Endometrial microvascular endothelial cells (primary cell): ENCODE results near the gene ELN. TPM values are rescaled to one million over a fixed set of nuclear protein-coding genes. Genes with fewer than 3 reads are reported as not detected.

ENCODE experiments used
- in situ Hi-C: cut with HindIII; loops from 2 replicates; pipeline ENCODE4 v1.10.0; 2017; ENCODE audit warnings: low sequenced_read_pairs, low pct_unique_long_range_greater_than_20kb; ENCODE audit errors: inconsistent ontology term
- total RNA-seq: library from RNA; depleted of rRNA; stranded (reverse); fragments of >200 nt; gene quantifications from one replicate; pipeline ENCODE4 v1.2.3, GENCODE V29; 2015; ENCODE audit errors: inconsistent ontology term

The ELN gene
- total RNA-seq, 1 donor from 2014 or later: not detected

DNA sequence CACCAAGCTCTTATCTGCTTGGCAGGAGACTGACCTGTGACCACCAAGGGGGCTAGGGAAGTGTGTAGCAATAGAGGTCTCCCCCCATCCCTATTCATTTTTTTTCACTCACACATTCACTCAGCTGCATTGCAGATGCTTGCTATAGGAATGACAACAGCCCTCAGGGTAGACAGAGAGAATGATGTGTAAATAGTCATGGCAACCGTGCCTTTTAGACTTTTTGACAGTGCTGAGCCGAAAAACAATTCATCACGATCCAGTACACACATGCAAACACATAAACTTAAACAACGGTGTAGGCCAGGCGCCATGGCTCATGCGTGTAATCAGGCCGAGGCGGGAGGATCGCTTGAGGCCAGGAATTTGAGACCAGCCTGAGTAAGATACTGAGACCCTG, 7.6 kb upstream of the ELN start:
- in situ Hi-C loops: no loop called here

DNA sequence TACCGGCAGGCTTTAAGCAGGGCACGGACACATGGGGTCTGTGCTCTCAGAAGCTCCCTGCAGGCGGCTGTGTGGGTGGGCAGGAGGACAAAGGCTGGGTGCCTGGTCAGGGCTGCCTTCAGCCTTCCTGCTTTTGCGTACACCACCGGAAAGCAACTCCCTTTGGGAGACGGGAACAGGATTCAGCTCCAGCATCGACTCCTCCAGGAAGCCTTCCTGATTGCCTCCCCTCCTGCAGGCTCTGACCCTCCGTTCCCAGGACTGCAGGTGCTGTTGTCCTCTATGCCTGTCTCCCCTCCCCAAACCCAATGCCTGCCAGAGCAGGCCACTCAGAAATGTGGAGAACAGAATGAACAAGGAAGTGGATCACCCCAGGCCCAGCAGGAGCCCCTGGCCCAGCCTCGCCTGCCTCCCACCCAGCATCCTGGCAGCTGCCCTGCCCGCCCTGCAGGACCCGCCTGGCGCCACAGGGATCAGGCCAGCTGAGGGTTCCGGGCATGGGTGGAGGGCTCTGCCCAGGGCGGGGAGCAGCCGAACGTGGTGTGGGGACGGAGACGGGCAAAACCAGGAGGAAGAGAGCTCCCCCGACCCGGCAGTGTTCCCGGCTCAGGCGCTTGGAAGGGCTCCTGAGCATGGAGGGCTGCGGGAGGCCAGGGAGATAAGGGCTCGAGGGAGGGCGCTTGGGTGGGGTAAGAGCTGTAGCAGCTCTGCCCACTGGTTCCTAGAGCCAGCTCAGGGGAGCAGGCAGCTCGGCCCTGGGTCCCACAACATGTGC, 6.2 kb upstream of the ELN start:
- in situ Hi-C loops: no loop called here

DNA sequence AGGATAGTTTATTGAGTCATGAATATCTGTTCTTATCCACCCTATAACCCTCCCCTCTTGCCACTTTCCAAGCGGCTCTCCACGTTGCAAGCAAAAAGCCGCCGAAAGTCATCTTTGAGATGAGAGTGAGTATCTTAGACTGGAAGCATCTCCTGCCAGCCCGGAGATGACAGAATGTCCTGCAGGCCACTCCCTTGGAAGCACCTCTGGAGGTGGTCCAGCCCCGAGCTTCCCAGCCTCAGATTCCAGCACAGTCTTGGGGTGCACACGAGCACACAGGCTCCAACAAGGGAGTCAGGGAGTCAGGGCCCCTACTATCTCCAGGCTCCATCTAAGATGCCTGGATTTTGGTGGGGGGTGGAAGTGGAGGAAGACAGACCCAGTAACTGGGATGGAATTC, 5.5 kb upstream of the ELN start:
- in situ Hi-C loops: no loop called here

DNA sequence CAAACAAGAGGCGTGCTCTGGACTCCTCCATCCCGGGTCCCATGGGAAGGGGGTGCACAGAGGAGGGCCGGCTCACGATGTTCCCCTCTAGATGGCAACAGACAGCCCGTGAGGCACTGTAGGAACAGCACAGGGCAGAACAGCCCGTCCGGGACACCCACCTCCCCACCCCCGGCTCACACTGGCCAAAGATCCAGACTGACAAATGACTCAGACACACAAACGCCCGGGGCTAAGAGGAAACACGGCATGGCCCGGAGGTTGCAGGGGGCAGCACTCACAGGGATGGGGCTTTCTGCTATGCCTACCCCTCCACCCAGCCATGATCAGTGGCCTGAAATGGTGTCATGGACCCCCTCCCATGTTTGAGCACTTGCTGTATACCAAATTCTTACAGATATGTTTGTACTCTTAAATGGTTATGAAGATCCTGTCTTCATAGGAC, 4.9 kb upstream of the ELN start:
- in situ Hi-C loops: no loop called here

DNA sequence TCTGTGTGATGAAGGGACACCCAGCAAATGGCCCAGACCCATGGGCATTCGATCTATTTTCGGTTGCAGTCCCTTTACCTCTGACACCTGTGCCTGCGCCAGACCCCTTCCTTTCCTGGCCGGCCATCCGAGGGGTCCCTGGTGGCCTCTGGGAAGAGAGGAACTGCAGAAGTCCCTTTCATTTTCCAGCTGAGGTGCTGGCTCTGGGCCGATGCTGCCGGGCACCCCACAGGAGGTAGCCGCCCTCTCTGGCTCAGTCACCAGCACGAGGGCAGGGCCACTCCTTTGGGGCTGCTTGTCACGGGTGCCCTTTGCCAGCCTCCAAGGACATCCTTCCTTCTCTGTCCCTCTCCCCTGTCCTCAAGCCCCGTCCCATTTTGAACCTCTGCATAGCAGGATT, 4.2 kb upstream of the ELN start:
- in situ Hi-C loops: no loop called here

DNA sequence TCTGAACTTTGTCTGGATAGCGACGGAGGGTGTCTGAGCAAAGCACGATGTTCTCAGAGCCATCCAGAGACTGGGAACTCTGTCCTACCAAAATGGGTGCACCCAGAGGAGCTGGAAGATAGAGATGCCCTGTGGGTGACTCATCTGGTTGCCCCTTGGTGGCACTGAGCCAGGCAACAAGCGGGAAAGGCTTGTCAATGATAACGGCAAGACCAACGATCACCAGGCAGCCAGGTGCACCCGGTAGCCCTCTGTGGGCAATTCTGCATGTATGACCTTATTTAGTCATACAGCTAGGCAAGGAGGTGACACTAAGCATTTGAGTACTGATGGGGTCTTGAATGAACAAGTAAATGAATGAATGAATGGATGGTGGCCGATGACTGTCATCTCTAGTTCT, 2.8 kb upstream of the ELN start:
- in situ Hi-C loops: no loop called here

DNA sequence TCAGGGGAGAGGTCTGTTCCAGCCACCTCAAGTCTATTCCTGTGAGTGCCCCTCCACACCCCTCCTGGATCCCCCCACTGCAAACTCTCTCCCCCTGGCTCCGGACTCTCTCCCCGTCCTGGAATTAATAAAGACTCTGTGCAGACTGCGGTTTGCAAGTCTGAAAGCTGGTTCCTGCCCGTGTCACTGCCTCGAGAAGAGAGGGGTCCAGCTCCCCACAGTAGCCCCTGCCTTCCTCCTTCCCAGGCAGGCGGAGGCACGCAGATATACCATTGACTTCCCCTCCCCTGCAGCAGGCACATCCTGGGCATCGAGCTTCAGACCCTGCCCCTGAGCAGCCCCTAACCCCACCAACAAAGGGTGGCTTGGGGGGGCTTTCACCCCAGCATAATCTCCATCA, 2.2 kb upstream of the ELN start:
- in situ Hi-C loops: no loop called here

DNA sequence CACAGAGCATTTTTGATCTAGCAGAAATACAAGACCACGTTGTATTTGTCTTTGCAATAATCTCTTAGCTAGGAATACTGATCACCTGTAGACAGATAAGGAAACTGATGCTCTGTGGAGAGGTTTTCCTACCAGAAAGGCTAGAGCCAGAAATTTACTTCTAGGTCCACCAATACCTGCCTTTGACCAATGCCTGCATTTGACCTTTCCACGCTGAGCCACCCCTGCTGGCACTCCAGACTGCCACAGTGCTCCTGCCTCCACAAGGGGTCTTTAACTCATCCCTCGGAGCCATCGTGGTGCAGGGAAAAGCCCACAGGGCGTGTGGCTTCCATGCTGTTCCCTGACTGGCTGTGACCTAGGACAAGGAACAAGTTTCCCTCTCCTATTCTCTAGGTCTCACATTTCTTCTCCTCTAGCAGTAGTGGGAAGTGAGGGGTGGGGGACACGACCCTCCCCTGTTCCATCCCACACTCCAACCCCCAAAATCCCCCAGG, 1.5 kb upstream of the ELN start:
- in situ Hi-C loops: no loop called here

DNA sequence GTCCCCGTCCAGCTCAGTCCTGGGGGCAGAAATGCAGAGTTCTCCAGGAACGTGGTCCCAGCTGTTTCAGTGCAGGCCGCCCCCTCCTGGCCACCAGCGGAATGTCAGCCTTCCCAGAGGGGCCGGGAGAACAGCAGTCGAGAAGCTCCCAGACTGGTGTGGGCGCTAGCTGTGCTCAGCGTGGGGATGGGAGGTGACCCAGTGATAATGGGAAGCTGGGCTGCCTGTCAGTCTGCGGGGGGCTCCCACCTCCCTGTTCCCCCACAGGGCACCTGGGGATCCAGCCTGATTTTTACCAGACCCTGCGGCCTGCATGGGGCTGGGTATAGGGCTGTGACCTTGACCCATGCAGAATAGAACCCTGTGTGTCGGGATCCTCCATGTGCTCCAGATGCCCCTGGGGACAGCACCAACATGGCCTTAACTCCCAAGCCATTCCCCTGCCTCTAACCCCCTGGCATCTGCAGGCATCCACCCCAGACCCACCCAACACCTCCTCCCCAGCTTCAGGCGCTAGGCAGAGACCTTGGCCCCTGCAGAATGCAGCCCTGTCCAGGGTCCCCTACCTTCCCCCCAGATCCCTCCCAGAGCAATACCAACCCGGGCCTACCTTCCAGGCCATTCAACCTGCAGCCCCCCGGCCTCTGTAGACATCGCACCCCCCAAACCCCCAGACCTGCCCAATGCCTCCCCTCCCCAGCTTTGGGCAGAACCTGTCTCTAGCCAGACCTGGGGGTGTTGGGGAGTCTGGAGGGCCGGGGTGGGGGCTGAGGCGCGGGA, 880 bp upstream of the ELN start:
- in situ Hi-C loops: no loop called here

DNA sequence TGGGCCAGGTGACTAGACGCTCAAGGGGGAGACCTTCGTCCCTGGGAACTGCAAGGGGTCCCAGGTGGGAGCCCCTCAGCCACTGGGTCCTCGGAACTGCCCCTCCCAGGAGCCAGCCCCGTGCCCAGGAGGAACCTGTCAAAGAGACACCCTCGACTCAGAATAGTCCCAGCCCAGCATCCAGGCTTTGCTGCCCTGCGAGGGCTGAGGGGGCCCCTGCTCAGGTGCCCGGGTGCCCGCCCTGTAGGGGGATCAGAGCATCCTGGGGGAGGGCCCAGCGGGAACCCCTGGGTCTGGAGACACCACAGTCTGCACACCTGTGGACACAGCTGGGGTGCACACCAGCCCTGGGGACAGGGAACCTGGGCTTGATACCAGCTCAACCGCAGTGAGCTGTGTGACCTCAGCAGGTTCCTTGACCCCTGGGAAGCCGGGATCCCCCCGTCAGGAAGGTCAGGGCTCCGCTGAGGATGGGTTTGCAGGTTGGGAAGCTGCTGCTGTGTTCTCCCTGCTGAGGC, 407 bp downstream of the ELN start:
- in situ Hi-C loops: no loop called here

DNA sequence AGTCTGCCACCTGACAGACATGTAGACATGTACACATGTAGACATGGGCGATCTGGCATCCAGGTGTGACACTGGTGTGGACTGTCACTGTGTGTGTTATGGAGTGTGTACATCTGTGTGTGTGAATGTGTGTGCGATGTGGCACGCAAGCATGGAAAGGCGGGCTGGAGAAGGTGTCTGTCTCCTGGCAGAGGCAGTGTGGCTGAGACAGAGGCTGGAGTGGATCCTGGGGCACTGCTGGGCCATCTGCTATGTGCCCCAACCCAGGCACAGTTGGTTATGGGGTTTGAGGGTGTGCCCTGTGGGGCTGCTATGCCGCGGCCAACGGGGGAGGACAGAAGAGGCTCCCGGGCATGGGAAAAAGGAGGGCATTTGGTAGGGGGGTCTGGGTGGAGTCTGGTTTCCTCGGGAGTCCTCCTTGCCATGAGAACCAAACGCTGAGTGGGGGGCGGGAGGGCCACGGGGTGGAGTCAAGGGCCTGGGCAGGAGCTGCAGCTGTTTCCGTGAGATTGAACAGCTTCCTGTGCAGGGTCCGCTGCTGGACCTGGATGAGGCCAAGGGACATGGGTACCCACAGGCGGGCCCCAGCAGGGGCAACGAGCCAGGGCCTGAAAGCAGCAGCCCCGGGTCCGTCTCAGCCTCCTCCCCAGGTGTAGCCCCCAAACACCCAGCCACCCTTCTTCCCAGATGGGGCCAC, 1.3 kb downstream of the ELN start:
- in situ Hi-C loops: no loop called here

DNA sequence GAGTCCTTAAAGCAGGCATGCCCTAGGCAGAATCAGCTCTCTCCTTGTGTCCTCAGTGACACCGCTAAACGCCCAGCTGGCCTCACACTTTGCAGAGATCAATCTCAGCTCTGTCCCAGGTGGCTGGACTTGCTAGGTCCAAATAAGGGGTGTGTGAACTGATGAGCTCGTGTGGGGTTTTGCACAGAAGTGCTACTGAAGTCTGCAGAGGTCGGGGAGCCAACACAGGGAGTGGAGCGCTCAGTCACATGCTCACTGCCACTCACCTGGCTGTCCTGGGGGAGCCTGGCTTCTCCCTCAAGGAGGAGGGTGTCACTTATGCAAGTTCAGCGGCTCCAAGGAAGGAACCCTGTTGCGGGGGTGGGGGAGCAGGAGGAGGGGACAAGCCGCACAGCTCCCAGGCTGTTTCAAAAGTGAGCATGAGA, 2.0 kb downstream of the ELN start:
- in situ Hi-C loops: no loop called here

DNA sequence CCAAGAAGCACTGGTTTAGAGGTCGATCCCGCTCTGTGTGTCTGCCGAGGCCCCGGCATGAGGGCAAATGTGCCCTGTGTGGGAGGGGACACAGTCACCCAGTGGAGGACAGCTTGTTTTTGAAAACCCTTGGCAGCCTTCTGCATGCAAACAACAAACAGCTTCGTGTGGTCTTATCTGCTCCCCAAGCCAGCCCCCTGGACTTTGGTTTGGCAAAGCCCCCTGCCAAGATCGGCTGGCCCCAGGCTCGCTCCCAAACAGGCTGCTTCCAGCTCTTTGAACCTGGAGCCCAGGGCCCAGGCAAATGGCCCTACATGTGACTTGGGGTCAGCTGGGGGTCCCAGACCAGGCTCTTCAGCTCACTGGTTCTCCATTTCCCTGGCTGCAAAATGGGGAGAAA, 2.9 kb downstream of the ELN start:
- in situ Hi-C loops: no loop called here

DNA sequence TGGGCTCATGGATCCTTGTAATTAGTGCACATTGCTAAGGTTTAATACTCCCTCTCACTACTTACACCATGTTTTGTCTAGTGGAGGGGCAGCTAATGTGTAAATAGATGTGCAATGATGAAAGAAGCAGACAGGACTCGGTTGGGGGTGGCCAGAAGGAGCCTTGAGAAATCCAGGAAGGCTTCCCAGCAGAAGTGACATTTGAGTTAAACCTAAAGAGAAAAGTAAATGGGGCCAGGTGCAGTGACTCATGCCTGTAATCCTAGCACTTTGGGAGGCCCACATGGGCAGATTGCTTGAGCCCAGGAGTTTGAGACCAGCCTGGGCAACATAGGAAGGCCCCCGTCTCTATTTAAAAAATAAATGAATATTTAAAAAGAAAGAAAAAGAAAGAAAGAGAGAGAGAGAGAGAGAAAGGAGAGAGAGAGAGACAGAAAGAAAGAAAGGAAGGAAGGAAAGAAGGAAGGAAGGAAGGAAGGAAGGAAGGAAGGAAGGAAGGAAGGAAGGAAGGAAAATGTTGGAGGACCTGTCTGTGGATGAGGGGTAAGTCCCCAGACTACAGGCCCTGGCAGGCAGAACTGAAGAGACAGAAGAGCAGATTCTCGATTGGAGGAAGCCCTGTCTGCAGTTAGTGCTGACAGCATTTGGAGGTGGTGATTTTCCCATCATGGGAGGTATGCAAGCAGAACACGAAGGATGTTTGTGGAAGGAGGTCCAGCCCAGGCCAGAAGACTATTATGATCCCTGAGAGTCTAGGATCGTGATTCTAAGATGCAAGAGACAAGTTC, 3.6 kb downstream of the ELN start:
- in situ Hi-C loops: no loop called here

DNA sequence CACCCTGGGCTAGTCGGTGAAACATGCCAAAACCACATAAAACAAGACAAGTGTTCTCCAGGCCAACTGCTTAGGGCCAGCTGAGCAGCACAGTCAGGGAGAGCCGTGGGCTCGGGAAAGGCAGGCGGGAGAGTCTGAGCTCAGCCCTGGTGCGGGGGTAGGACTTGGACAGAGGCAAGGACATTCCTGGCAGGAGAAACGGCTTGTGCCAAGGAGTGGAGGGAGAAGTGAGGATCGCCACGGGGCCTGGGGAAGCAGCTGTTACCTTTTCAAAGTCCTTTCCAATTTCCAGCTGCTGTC, 4.2 kb downstream of the ELN start:
- in situ Hi-C loops: no loop called here

DNA sequence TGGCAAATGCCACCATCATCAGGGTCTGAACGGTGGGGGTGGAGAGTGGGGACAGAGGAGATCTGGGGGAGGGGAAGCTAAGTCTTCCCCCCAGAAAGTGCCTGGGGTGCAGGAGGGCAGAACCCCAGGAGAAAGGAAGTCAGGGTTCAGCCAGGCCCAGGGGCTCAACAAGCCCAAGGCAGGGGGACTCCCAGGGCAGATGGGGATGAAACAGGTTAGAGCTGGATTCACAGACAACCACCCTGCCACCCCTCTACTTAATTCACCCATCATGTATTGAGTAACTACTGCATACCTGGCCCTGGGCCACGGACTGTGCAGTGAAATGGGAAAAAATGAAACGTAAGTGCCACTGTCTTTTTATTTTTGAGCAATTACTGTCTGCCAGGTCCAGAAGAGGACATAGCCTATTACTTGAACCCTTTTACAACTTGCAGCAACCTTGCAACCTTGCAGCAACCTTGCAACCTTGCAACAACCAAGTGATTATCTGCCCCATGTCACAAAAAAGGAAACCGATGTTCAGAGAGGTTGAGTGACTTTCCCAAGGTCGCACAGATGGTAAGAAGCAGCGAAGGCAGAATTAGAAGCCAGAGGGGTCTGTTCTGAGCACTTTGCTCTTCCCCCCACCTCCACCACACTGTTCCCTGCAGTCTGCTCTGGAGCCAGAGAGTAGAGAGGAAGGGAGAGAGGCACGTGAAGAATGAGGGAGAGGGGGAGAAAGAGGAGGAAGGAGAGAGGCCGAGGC, 4.8 kb downstream of the ELN start:
- in situ Hi-C loops: no loop called here

DNA sequence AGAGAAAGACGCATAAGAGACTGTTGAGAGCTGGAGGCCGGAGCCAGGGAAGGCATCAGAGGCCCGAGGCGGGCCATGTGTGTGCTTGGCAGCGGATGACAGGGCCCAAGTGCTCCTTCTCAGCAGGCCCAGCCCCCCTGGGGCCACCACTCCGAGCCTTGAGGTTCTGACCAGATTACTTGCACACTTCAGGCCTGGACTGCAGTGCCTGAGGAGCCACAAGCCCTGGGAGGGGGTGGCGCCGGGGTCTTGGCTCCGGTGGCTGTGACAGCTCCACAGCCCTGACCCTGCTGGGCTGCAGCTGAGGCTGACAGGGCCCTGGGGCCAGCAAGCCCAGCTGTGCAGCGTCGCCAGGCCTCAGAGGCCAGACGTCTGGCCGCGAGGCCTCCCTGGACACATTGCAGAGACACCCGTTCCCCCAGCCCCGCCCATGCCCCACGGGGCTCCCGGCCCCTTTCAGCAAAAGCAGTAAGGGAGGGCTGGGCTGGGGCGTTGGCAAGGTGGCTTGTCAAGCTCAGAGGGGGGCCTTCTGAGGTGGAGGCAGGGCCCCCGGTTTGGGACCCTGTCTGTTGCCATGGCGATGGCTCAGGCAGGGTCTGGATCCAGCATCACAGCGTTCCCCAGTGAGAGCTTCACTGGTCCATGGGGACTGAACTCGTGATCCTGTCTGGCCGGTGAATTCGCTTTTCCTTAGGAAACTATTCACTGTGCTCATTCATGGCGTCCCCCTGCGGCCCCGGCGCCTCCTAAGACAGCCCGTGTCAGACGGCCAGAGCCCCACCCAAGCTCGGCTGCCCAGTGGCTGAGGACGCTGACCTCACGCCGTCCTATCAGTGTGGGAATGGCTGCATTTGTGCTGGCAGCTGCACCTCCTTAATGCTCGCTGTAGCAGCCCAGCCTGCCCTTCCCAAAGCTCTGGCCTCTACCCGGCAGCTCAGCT, 5.7 kb downstream of the ELN start:
- in situ Hi-C loops: no loop called here
